H9 (cell line): ENCODE data around the gene TNNT1. TPM values are rescaled to one million over a fixed set of nuclear protein-coding genes. Genes with fewer than 3 reads are reported as not detected.

Source experiments
- DNase-seq: peaks from one replicate; pipeline ENCODE4 v3.0.0-alpha.2; 2017
- H2AFZ ChIP-seq: one replicate; pipeline ENCODE4 v1.6.1; 2013; ENCODE audit warnings: mild to moderate bottlenecking, low read length, control low read depth, moderate library complexity
- H2AK5ac ChIP-seq: 2 replicates; pipeline ENCODE4 v1.6.1; 2013; ENCODE audit warnings: low read length, control low read depth, mixed read lengths; ENCODE audit not compliant: insufficient read length
- H2BK120ac ChIP-seq: one replicate; pipeline ENCODE4 v1.6.1; 2013; ENCODE audit warnings: low read depth, mild to moderate bottlenecking, low read length, control low read depth, inconsistent platforms; ENCODE audit not compliant: poor library complexity, severe bottlenecking
- H2BK12ac ChIP-seq: 2 replicates; pipeline ENCODE4 v1.6.1; 2013; ENCODE audit warnings: low read length, control low read depth, mixed read lengths, low read depth; ENCODE audit not compliant: insufficient read length
- H2BK15ac ChIP-seq: 2 replicates; pipeline ENCODE4 v1.6.1; 2013; ENCODE audit warnings: low read depth, low read length, control low read depth
- H2BK20ac ChIP-seq: one replicate; pipeline ENCODE4 v1.6.1; 2013; ENCODE audit warnings: low read depth, mild to moderate bottlenecking, low read length, control low read depth, inconsistent platforms; ENCODE audit not compliant: poor library complexity, severe bottlenecking
- H2BK5ac ChIP-seq: 2 replicates; pipeline ENCODE4 v1.6.1; 2013; ENCODE audit warnings: low read length, control low read depth, mixed read lengths; ENCODE audit not compliant: insufficient read length
- H3K14ac ChIP-seq: 2 replicates; pipeline ENCODE4 v1.6.1; 2013; ENCODE audit warnings: low read length, control low read depth; ENCODE audit not compliant: insufficient read depth
- H3K18ac ChIP-seq: 2 replicates; pipeline ENCODE4 v1.6.1; 2013; ENCODE audit warnings: low read depth, mild to moderate bottlenecking, mixed read lengths, low read length, control low read depth; ENCODE audit not compliant: insufficient read length
- H3K23ac ChIP-seq: 2 replicates; pipeline ENCODE4 v1.6.1; 2013; ENCODE audit warnings: low read length, control low read depth, mixed read lengths, low read depth; ENCODE audit not compliant: insufficient read length
- H3K23me2 ChIP-seq: 2 replicates; pipeline ENCODE4 v1.6.1; 2013; ENCODE audit warnings: low read depth, mild to moderate bottlenecking, mixed read lengths, low read length, control low read depth; ENCODE audit not compliant: insufficient read length, poor library complexity, severe bottlenecking
- H3K27ac ChIP-seq: 2 replicates; pipeline ENCODE4 v1.5.1; 2013; ENCODE audit warnings: low read length, control low read depth, mixed read lengths, low read depth; ENCODE audit not compliant: insufficient read length
- H3K27me3 ChIP-seq: 2 replicates; pipeline ENCODE4 v1.6.1; 2013; ENCODE audit warnings: low read length, control low read depth, inconsistent platforms; ENCODE audit not compliant: insufficient read depth
- H3K4ac ChIP-seq: 2 replicates; pipeline ENCODE4 v1.6.1; 2013; ENCODE audit warnings: low read depth, mild to moderate bottlenecking, control low read depth, inconsistent platforms, low read length, moderate library complexity
- H3K4me1 ChIP-seq: 2 replicates; pipeline ENCODE4 v1.6.1; 2013; ENCODE audit warnings: low read length, control low read depth, inconsistent platforms; ENCODE audit not compliant: insufficient read depth
- H3K4me2 ChIP-seq: 2 replicates; pipeline ENCODE4 v1.6.1; 2013; ENCODE audit warnings: low read length, control low read depth, mixed read lengths; ENCODE audit not compliant: insufficient read length, insufficient read depth
- H3K56ac ChIP-seq: 2 replicates; pipeline ENCODE4 v1.6.1; 2013; ENCODE audit warnings: low read depth, mild to moderate bottlenecking, mixed read lengths, low read length, control low read depth; ENCODE audit not compliant: insufficient read length
- H3K79me1 ChIP-seq: 2 replicates; pipeline ENCODE4 v1.6.1; 2013; ENCODE audit warnings: low read depth, mild to moderate bottlenecking, moderate library complexity, low read length, control low read depth, inconsistent platforms; ENCODE audit not compliant: insufficient read depth, poor library complexity, severe bottlenecking
- H3K79me2 ChIP-seq: 2 replicates; pipeline ENCODE4 v1.6.1; 2013; ENCODE audit warnings: low read length, control low read depth, inconsistent platforms; ENCODE audit not compliant: insufficient read depth
- H3K9ac ChIP-seq: 2 replicates; pipeline ENCODE4 v1.6.1; 2013; ENCODE audit warnings: low read length, control low read depth, mixed read lengths; ENCODE audit not compliant: insufficient read length; ENCODE audit errors: extremely low read depth
- H3K9me3 ChIP-seq: one replicate; pipeline ENCODE4 v1.6.1; 2013; ENCODE audit warnings: low read depth, low read length, inconsistent platforms; ENCODE audit not compliant: control insufficient read depth
- H3T11ph ChIP-seq: one replicate; pipeline ENCODE4 v1.6.1; 2013; ENCODE audit warnings: mild to moderate bottlenecking, low read length, control low read depth, inconsistent platforms
- H4K20me1 ChIP-seq: one replicate; pipeline ENCODE4 v1.6.1; 2013; ENCODE audit not compliant: control insufficient read depth, insufficient read length, insufficient read depth
- H4K5ac ChIP-seq: 2 replicates; pipeline ENCODE4 v1.6.1; 2013; ENCODE audit warnings: low read depth, mild to moderate bottlenecking, mixed read lengths, low read length, control low read depth; ENCODE audit not compliant: insufficient read length
- H4K8ac ChIP-seq: replicated peaks from 2 replicates; pipeline ENCODE4 v1.6.1; 2013; ENCODE audit warnings: low read length, control low read depth, mixed read lengths, low read depth; ENCODE audit not compliant: insufficient read length
- H4K91ac ChIP-seq: 2 replicates; pipeline ENCODE4 v1.6.1; 2013; ENCODE audit warnings: low read depth, mild to moderate bottlenecking, moderate library complexity, mixed read lengths, low read length, control low read depth; ENCODE audit not compliant: insufficient read length
- H3K27ac Mint-ChIP-seq, 3 experiments: 2 replicates in 2 of 3; 3 replicates in 1 of 3; pipeline ENCODE4 v1.8.0; 2020 to 2021; ENCODE audit warnings: mixed read lengths in 3 of 3, mild to moderate bottlenecking in 1 of 3, moderate library complexity in 1 of 3
- H3K27me3 Mint-ChIP-seq: 2 replicates; pipeline ENCODE4 v1.8.0; 2021; ENCODE audit warnings: low read depth, mild to moderate bottlenecking, moderate library complexity, mixed read lengths
- H3K36me3 Mint-ChIP-seq, 3 experiments: 2 replicates in 2 of 3; 3 replicates in 1 of 3; pipeline ENCODE4 v1.8.0; 2020 to 2021; ENCODE audit warnings: low read depth in 3 of 3, mixed read lengths in 3 of 3; ENCODE audit not compliant: insufficient read depth in 1 of 3
- H3K4me1 Mint-ChIP-seq, 2 experiments: 2 replicates each; pipeline ENCODE4 v1.8.0; 2020; ENCODE audit warnings: mixed read lengths in 2 of 2
- H3K4me3 Mint-ChIP-seq, 2 experiments: 2 replicates in 1 of 2; 3 replicates in 1 of 2; pipeline ENCODE4 v1.8.0; 2020 to 2021; ENCODE audit warnings: mild to moderate bottlenecking in 2 of 2, mixed read lengths in 2 of 2, moderate library complexity in 1 of 2
- H3K9me3 Mint-ChIP-seq, 2 experiments: 2 replicates in 1 of 2; 3 replicates in 1 of 2; pipeline ENCODE4 v1.8.0; 2020; ENCODE audit warnings: mild to moderate bottlenecking in 2 of 2, mixed read lengths in 2 of 2, moderate library complexity in 1 of 2
- WGBS: extraction: QIAGEN DNeasy Blood & Tissue Kit; methylation state at CpG from one replicate; pipeline ENCODE4 v1.1.7; 2013; ENCODE audit warnings: missing lambda C conversion rate, low lambda C conversion rate, mixed read lengths; ENCODE audit not compliant: insufficient read length; ENCODE audit errors: extremely low coverage; 5-methylcytosine and 5-hydroxymethylcytosine counted together
- total RNA-seq: library from RNA; stranded (reverse); gene quantifications from 2 replicates; pipeline ENCODE4 v1.2.1, GENCODE V29; 2021
- TF ChIP-seq, protein P1 (sequence below): fragments of 200-600 bp; sonication (generic); conservative IDR thresholded peaks from 3 replicates; pipeline ENCODE4 v1.8.0; 2021; ENCODE audit warnings: antibody characterized with exemption, mild to moderate bottlenecking

TNNT1 gene
- total RNA-seq, 1 experiment from 2014 or later, result 127 TPM

DNA sequence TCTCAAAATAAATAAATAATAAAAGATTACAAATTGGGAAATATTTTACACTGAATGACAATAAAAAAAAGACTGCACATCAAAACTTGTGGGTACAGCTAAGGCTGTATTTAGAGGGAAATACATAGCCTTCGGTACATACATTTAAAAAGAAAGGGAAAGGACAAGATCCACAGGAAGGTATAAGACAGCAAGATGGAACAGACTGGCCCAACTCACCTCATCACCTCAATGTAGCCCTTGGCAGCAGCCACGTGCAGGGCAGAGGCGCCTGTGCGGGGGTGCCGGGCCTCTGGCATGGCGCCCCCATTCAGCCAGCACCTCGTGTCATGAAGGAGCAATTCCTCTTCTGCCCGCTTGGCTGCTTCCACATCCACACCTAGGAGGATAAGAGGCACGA lies 45.8 kb downstream of the TNNT1 start:
- Histone ChIP-seq H2BK5ac (no peak overlapping the region), H4K20me1 (no peaks in the 10 kb centered on the region), H2BK12ac (no peak overlapping the region), H3K18ac (no peak overlapping the region), H3T11ph (no peak overlapping the region), H3K4me2 (no peak overlapping the region), H3K23ac (no peak overlapping the region), H4K8ac (no peak overlapping the region), H3K27me3 (no peaks in the 10 kb centered on the region), H4K91ac (no peak overlapping the region), H3K4me1 (no peaks in the 10 kb centered on the region), H4K5ac (no peak overlapping the region), H2BK15ac (no peak overlapping the region), H3K56ac (no peak overlapping the region), H3K4ac (no peak overlapping the region), H3K9ac (no peak overlapping the region), H3K79me1 (no peaks in the 10 kb centered on the region), H2BK120ac (no peak overlapping the region), H3K27ac (no peak overlapping the region), H3K79me2 (no peaks in the 10 kb centered on the region; the same call in 1 of the 2 replicates), H3K23me2 (no peaks in the 10 kb centered on the region), H3K14ac (no peak overlapping the region), H2AFZ (no peak overlapping the region), H2AK5ac (no peak overlapping the region), H2BK20ac (no peak overlapping the region), H3K9me3 (no peaks in the 10 kb centered on the region)
- DNase-seq, result no peak
- Mint-ChIP-seq H3K4me3 (no peak overlapping the region), H3K9me3 (peaks cover 2 to 5% of the 10 kb centered on the region in 2 experiments; a peak in 2 of 5 replicates), H3K4me1 (peaks cover 0 to 6% of the 10 kb centered on the region in 2 experiments; a peak in 3 of 4 replicates), H3K36me3 (peaks cover 7 to 28% (median 18%) of the 10 kb centered on the region in 3 experiments), H3K27me3 (no peaks in the 10 kb centered on the region; the same call in 1 of the 2 replicates), H3K27ac (no peak overlapping the region)
- TF ChIP-seq, protein P1, sequence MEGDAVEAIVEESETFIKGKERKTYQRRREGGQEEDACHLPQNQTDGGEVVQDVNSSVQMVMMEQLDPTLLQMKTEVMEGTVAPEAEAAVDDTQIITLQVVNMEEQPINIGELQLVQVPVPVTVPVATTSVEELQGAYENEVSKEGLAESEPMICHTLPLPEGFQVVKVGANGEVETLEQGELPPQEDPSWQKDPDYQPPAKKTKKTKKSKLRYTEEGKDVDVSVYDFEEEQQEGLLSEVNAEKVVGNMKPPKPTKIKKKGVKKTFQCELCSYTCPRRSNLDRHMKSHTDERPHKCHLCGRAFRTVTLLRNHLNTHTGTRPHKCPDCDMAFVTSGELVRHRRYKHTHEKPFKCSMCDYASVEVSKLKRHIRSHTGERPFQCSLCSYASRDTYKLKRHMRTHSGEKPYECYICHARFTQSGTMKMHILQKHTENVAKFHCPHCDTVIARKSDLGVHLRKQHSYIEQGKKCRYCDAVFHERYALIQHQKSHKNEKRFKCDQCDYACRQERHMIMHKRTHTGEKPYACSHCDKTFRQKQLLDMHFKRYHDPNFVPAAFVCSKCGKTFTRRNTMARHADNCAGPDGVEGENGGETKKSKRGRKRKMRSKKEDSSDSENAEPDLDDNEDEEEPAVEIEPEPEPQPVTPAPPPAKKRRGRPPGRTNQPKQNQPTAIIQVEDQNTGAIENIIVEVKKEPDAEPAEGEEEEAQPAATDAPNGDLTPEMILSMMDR, result no peak
- no CpG with 5 or more reads among the region's 9 CpGs for WGBS
